H1 (cell line): ENCODE results near the gene NFIX. TPM values are rescaled to one million over a fixed set of nuclear protein-coding genes. Genes with fewer than 3 reads are reported as not detected.

ENCODE experiments used
- EGR1 ChIP-seq: IDR thresholded peaks from 2 replicates; pipeline ENCODE4 v1.6.1; 2011; ENCODE audit warnings: low read depth, low read length, borderline replicate concordance
- KDM1A ChIP-seq: fragments of 200-600, 300-600 bp; sonication (generic); IDR thresholded peaks from 2 replicates; pipeline ENCODE4 v1.7.1; 2016; ENCODE audit warnings: mild to moderate bottlenecking, low read length, borderline replicate concordance
- NANOG ChIP-seq: IDR thresholded peaks from 2 replicates; pipeline ENCODE4 v1.6.1; 2011; ENCODE audit warnings: low read length, low read depth, mild to moderate bottlenecking, inconsistent platforms; ENCODE audit not compliant: insufficient read depth, poor library complexity, severe bottlenecking
- NRF1 ChIP-seq: IDR thresholded peaks from 2 replicates; pipeline ENCODE4 v1.6.1; 2011; ENCODE audit warnings: mild to moderate bottlenecking, low read depth, low read length, improper control_type of control experiment
- PHF8 ChIP-seq: fragments of 200-600 bp; sonication (generic); conservative IDR thresholded peaks from 2 replicates; pipeline ENCODE4 v1.7.1; 2012; ENCODE audit warnings: low read depth, mild to moderate bottlenecking, inconsistent platforms, low read length, moderate library complexity
- RBBP5 ChIP-seq: IDR thresholded peaks from 2 replicates; pipeline ENCODE4 v1.7.1; 2012; ENCODE audit warnings: low read depth, mild to moderate bottlenecking, inconsistent platforms, low read length, moderate library complexity, borderline replicate concordance
- SP1 ChIP-seq: IDR thresholded peaks from 2 replicates; pipeline ENCODE4 v1.6.1; 2011; ENCODE audit warnings: low read depth, low read length
- SRF ChIP-seq: IDR thresholded peaks from 2 replicates; pipeline ENCODE4 v1.6.1; 2011; ENCODE audit warnings: mild to moderate bottlenecking, low read depth, low read length, moderate library complexity
- TAF1 ChIP-seq: IDR thresholded peaks from 2 replicates; pipeline ENCODE4 v1.6.1; 2011; ENCODE audit warnings: mild to moderate bottlenecking, low read depth, low read length
- polyA plus RNA-seq, 7 experiments: library from polyadenylated mRNA; depleted of rRNA in 3 of 7; stranded (reverse) in 5 of 7; unstranded in 2 of 7; fragments of >200 nt in 5 of 7; fragments of 200-250 nt in 2 of 7; gene quantifications; 1 replicate in 5 of 7; 2 replicates in 1 of 7; 4 replicates in 1 of 7; pipeline versions ENCODE4 v1.2.1 to v1.2.3, GENCODE V29; 2011 to 2013; ENCODE audit warnings: missing spikeins in 2 of 7, mixed read lengths in 2 of 7
- total RNA-seq: library from RNA; stranded (reverse); fragmentation: NEBNext Ultra II Directional; extraction: Animal tissue kit (Norgen Biotek cat#: 25700); gene quantifications from 2 replicates; pipeline ENCODE4 v1.2.1, GENCODE V29; 2021

Gene NFIX
- total and polyA plus RNA-seq, 2 of the 8 experiments (the other 6 are each of a cell fraction or from before 2014, with no cell fraction given): 0.03 to 0.20 TPM

DNA sequence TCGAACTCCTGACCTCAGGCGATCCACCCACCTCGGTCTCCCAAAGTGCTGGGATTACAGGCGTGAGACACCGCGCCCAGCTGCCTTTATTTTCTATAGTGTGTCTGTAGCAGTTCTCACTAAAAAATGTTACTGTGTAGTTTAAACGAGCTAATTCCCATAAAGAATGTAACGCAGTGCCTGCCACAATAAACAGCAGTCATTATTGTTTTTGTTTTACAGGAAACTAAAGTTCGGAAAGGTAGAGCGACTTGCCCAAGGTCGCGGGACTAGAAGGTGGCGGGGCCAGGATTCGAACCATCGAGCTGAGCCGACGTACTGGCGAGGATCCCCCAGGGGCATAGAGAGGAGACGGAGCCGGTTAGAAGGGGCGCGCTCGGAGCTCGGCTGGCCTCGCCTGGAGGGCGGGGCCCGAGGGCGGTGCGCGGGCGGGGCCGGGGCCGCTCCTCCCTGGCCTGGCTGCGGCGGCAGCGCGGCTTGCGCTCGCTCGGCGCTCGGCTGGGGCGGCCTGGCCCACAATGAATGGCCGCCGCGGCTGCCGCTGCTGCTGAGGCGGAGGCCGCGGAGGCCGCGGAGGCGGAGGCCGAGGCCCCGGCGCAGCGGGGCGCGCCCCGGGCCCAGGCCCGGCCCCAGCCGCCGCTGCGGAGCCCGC is 122.6 kb downstream of the NFIX start, which contains the start of gene NACC1 (continued):
- TF ChIP-seq NANOG: no peak
- peak; percentile 90 for TF ChIP-seq SRF
- TF ChIP-seq RBBP5: 0 out of 2 replicates have a peak, but pooled peaks have one; percentile 33
- peak; percentile 79; the same call in 1 of the 2 replicates for TF ChIP-seq SP1
- no peak for TF ChIP-seq PHF8
- TF ChIP-seq KDM1A: peak; percentile 69; the same call in 1 of the 2 replicates
- peak; percentile 92 for TF ChIP-seq TAF1
- TF ChIP-seq EGR1: peak; percentile 39; the same call in 1 of the 2 replicates
- TF ChIP-seq NRF1: no peak
